Measurements from ENCODE around the gene PI4K2B.

PI4K2B gene

DNA sequence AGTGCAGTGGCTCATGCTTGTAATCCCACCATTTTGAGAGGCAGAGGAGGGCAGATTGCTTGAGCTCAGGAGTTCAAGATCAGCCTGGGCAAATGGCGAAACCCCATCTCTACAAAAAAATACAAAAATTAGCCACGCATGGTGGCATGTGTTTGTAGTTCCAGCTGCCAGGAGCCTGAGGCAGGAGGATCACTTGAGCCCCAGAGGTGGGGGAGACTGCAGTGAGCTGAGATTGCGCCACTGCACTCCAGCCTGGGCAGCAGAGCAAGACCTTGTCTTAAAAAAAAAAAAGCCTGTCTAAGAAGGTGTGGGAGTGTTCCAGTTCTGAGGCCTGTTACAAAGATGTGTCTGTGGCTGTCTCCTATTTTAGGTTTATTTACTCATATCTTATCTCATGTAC lies 38.0 kb downstream of the PI4K2B start:
- no peak overlapping the region for H3K4me3 ChIP-seq (ENCODE audit: low read depth, low read length)
- TF ChIP-seq, protein P1, sequence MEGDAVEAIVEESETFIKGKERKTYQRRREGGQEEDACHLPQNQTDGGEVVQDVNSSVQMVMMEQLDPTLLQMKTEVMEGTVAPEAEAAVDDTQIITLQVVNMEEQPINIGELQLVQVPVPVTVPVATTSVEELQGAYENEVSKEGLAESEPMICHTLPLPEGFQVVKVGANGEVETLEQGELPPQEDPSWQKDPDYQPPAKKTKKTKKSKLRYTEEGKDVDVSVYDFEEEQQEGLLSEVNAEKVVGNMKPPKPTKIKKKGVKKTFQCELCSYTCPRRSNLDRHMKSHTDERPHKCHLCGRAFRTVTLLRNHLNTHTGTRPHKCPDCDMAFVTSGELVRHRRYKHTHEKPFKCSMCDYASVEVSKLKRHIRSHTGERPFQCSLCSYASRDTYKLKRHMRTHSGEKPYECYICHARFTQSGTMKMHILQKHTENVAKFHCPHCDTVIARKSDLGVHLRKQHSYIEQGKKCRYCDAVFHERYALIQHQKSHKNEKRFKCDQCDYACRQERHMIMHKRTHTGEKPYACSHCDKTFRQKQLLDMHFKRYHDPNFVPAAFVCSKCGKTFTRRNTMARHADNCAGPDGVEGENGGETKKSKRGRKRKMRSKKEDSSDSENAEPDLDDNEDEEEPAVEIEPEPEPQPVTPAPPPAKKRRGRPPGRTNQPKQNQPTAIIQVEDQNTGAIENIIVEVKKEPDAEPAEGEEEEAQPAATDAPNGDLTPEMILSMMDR (conservative IDR thresholded peaks at IDR 0.05; ENCODE audit: low read depth, low read length): no peak
- DNase-seq (ENCODE audit: low read depth): no peak

DNA sequence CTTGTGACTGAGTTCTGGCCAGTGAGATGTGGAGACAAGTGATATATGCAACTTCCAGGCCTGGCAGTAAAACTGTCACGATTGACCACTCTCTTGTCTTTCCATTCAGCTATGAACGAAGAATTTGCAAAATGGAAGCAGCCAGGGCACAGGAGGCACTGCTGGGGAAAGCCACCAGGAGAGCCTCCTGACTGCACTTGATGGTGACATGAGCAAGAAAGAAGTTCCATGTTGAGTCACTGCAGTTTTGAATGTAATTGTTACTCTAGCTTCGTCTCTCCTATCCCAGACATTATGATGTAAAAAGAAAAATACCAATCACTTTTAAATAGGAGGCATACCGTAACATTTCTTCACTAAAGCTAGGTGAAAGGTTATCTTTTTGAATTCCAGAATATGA lies 46.4 kb downstream of the PI4K2B start:
- TF ChIP-seq, protein P1 (conservative IDR thresholded peaks at IDR 0.05; ENCODE audit: low read depth, low read length): no peak
- DNase-seq (ENCODE audit: low read depth): no peak
- H3K4me3 ChIP-seq (ENCODE audit: low read depth, low read length): no peak overlapping the region

DNA sequence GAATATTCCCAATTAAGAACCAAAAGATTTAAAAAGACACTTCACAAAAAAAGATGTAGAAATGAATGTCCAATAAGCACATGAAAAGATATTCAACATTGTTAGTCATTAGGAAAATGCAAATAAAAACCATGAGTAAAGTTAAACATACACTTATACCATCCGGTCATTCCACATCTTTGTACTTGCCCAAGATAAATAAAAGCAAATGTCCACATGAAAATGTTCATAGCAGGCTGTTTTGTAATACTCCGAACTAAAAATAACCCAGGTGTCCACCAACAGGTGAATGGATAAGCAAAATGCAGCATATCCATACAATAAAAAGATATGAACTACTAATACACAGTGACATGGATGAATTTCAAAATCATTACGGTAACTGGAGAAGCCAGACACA lies 50.1 kb downstream of the PI4K2B start:
- TF ChIP-seq, protein P1 (conservative IDR thresholded peaks at IDR 0.05; ENCODE audit: low read depth, low read length): no peak
- no peak for DNase-seq (ENCODE audit: low read depth)
- H3K4me3 ChIP-seq (ENCODE audit: low read depth, low read length): no peak overlapping the region

DNA sequence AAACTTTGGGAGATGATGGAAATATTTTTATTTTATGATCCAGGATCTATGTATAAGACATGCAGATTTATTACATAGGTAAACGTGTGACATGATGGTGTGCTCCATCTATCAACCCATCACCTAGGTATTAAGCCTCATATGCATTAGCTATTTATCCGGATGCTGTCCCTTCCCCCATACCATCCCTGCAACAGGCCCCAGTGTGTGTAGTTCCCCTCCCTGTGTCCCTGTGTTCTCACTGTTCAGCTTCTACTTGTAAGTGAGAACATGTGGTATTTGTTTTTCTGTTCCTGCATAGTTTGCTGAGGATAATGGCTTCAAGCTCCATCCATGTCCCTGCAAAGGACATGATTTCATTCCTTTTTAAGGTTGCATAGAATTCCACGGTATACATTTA lies 50.6 kb downstream of the PI4K2B start:
- DNase-seq (ENCODE audit: low read depth): no peak

DNA sequence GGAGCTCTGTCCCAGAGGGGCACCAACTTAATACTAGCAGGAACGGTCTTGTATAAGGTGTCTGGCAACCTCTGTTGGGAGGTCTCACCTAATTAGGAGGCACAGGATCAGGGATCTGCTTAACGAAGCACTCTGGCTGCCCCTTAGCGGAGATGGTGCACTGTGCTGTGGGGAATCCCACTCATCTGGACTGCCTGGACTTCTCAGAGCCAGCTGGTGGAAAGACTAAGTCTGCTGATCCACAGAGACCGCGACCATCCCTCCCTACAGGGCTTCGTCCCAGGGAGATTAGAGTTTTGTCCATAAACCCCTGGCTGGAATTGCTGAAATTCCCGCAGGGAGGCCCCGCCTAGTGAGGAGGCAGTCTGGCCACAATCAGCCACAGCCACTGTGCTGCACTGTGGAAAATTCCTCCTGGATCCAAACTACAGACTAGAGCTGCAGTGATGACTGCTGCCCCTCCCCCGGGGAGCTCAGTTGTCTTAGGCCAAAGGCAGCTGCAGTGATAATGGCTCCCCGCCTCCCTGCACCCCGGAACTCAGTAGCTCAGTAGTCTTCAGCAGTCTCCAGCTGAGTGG lies 56.7 kb downstream of the PI4K2B start:
- H3K4me3 ChIP-seq (ENCODE audit: low read depth, low read length): no peak overlapping the region
- no peak for DNase-seq (ENCODE audit: low read depth)
- TF ChIP-seq, protein P1 (conservative IDR thresholded peaks at IDR 0.05; ENCODE audit: low read depth, low read length): no peak

More for the DNA sequence above, 50.6 kb downstream of the PI4K2B start:
- no peak overlapping the region for H3K4me3 ChIP-seq (ENCODE audit: low read depth, low read length)
- TF ChIP-seq, protein P1 (conservative IDR thresholded peaks at IDR 0.05; ENCODE audit: low read depth, low read length): no peak

DNA sequence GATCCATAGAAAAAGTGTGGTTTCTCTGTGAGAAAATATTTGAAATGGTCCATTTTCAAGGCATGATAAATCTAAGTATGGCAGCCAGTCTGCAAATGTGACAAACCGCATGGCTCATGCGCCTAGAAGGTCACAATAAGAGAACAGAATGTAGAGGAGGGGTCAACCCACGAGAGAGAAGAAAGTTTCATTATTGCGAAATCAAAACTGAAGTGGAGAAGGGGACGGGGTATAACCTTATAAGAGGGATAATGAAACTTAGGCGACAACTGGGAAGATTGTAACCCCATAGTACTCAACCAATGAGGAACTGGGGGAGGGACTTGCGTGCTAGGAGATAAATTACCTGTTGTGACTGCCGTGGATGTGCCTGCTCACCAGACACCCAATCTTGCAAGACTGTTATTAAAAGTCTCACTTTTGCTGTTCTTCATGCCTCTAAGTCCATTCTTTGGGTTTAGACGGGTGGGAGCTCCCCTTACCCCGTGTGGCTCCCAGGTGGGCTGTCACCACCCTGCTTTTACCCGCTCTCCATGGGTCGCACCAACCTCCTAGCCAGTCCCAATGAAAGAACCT lies 57.4 kb downstream of the PI4K2B start:
- no peak for DNase-seq (ENCODE audit: low read depth)
- H3K4me3 ChIP-seq (ENCODE audit: low read depth, low read length): no peak overlapping the region
- TF ChIP-seq, protein P1 (conservative IDR thresholded peaks at IDR 0.05; ENCODE audit: low read depth, low read length): no peak

Measured in choroid plexus epithelial cell (primary cell).